ENCODE data around the gene GORASP2. TPM values are rescaled to one million over a fixed set of nuclear protein-coding genes. Genes with fewer than 3 reads are reported as not detected.

Gene GORASP2
- total RNA-seq, 4 donors from 2014 or later, result 53.9 to 67.0 (median 56.3) TPM

GRCh38 chr2:171008550-171009205 is 79.6 kb downstream of the GORASP2 start:
- Histone ChIP-seq H3K4me1 (no peaks in the 10 kb centered on the region), H3K27ac (no peak overlapping the region), H3K36me3 (peaks cover 0 to 48% of the 10 kb centered on the region in 2 donors), H3K4me3 (no peak overlapping the region), H3K9me3 (no peaks in the 10 kb centered on the region), H3K27me3 (no peaks in the 10 kb centered on the region)
- TF ChIP-seq POLR2A (IDR thresholded peaks at IDR 0.05) (no peak), CTCF (IDR thresholded peaks at IDR 0.05 in 4 of 5, conservative IDR thresholded peaks at IDR 0.05 in 1 of 5) (no peak)
- ATAC-seq, result no peak
- in situ Hi-C loops (cut with MboI; ENCODE audit: low sequenced_read_pairs in 4 of 4) (no loop called here), intact Hi-C loops (cut with DNase I; ENCODE audit: low total_unique reads) (no loop called here)
- DNase-seq, result no peak

- no peak for TF ChIP-seq CTCF (IDR thresholded peaks at IDR 0.05 in 4 of 5, conservative IDR thresholded peaks at IDR 0.05 in 1 of 5)
- no peak for TF ChIP-seq POLR2A (IDR thresholded peaks at IDR 0.05)
- ATAC-seq, result no peak
- in situ Hi-C loops (cut with MboI; ENCODE audit: low sequenced_read_pairs in 4 of 4) (no loop called here), intact Hi-C loops (cut with DNase I; ENCODE audit: low total_unique reads) (no loop called here)
- H3K27ac ChIP-seq, result no peak overlapping the region
- no peak for DNase-seq
- no peaks in the 10 kb centered on the region for H3K4me1 ChIP-seq
- H3K4me3 ChIP-seq, result no peak overlapping the region
- no peaks in the 10 kb centered on the region for H3K9me3 ChIP-seq
- peaks cover 0 to 44% of the 10 kb centered on the region in 2 donors for H3K36me3 ChIP-seq
- no peaks in the 10 kb centered on the region for H3K27me3 ChIP-seq
Measured at GRCh38 chr2:171009386-171009785, 80.3 kb downstream of the GORASP2 start.

GRCh38 chr2:171013851-171014250 is 84.8 kb downstream of the GORASP2 start:
- Histone ChIP-seq H3K4me3 (no peak overlapping the region), H3K27ac (no peak overlapping the region), H3K36me3 (peaks cover 0 to 16% of the 10 kb centered on the region in 2 donors), H3K4me1 (no peaks in the 10 kb centered on the region), H3K9me3 (no peaks in the 10 kb centered on the region), H3K27me3 (no peaks in the 10 kb centered on the region)
- in situ Hi-C loops (cut with MboI; ENCODE audit: low sequenced_read_pairs in 4 of 4), result no loop called here
- intact Hi-C loops (cut with DNase I; ENCODE audit: low total_unique reads), result no loop called here
- ATAC-seq (no peak), DNase-seq (no peak)
- TF ChIP-seq POLR2A (IDR thresholded peaks at IDR 0.05) (no peak), CTCF (IDR thresholded peaks at IDR 0.05 in 4 of 5, conservative IDR thresholded peaks at IDR 0.05 in 1 of 5) (no peak)

GRCh38 chr2:171016125-171016524 is 87.1 kb downstream of the GORASP2 start:
- DNase-seq (no peak), ATAC-seq (no peak)
- intact Hi-C loops (cut with DNase I; ENCODE audit: low total_unique reads) (no loop called here), in situ Hi-C loops (cut with MboI; ENCODE audit: low sequenced_read_pairs in 4 of 4) (no loop called here)
- no peak for TF ChIP-seq POLR2A (IDR thresholded peaks at IDR 0.05)
- TF ChIP-seq CTCF (IDR thresholded peaks at IDR 0.05 in 4 of 5, conservative IDR thresholded peaks at IDR 0.05 in 1 of 5), result no peak
- Histone ChIP-seq H3K4me1 (no peaks in the 10 kb centered on the region), H3K27ac (no peak overlapping the region), H3K9me3 (no peaks in the 10 kb centered on the region), H3K4me3 (no peak overlapping the region), H3K36me3 (peaks cover 0 to 9% of the 10 kb centered on the region in 2 donors), H3K27me3 (no peaks in the 10 kb centered on the region)

Other genes with a start within 250 kb of the GORASP2 start
- gene SP5, start 213.9 kb upstream of the GORASP2 start, total RNA-seq, result under 1 TPM in 3 of 4 donors, not detected in 1; 0.29 to 0.44 (median 0.39) TPM
- not detected for gene ERICH2, start 158.9 kb upstream of the GORASP2 start, total RNA-seq
- gene GAD1, start 112.4 kb upstream of the GORASP2 start, total RNA-seq, result not detected
- 10 to 100 TPM in 2 of 4 donors, 1 to 10 TPM in 2; 7.7 to 14.2 (median 10.0) TPM for gene TLK1, start 231.6 kb downstream of the GORASP2 start, total RNA-seq

All from gastrocnemius medialis (tissue), 4 donors.